NCI-H82 treated with DMSO at 0.1 percent for 48 hours (cell line): ENCODE results near the gene NACC2.

Experiments used
- DNase-seq: peaks from one replicate; lab custom pipeline; 2025; ENCODE audit not compliant: unreplicated experiment; lab: John Stamatoyannopoulos, UW

Gene NACC2

DNA sequence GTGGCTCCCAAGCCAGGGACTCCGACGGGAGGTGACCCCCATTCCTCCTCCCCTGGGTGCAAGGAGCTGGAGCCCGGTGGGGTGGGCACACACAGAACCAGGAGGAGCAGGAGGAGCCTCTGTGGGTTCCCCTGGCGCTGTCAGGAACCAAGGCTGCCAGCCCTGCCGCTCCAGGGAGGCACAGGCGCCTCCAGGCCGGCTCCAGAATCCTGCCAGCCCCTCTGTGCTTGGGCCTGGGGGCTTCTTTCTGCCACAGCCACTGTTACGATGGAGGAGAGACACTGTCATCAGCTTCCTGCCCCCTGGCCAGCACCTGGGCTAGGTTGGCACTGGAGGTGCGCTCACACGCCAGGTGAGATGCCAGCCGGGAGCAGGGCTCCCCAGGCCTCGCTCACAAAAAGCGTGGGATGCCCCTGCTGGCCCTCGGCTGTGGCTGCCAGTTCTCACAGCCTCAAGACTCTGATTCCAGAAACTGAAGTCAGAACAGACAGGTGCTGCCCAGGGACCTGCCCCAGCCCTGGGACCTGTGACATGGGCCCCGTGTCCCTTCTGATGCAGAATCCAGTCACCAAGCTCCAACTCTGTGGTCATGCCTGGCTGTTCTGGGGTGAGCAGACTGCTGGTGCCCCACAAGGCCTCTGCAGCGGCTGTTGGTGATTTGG is 96.5 kb downstream of the NACC2 start:
- no peak for DNase-seq

DNA sequence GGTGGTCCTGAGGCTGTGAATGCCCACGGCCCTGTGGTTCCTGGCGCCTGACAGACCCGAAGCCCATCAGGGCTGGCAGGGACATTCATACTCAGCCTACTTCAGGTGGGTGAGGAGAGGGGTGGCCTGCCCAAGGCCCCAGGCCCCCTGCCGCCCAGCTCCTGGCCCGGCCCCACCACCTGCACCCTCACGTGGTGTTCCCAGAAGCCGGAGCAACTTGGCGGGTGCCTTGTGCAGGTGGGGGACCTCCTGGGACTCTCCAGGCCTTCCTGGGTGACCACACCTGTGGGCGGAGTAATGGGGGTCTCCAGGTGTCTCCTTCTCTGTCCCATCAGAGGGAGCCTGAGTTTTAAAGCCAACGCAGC is 97.1 kb downstream of the NACC2 start:
- no peak for DNase-seq

DNA sequence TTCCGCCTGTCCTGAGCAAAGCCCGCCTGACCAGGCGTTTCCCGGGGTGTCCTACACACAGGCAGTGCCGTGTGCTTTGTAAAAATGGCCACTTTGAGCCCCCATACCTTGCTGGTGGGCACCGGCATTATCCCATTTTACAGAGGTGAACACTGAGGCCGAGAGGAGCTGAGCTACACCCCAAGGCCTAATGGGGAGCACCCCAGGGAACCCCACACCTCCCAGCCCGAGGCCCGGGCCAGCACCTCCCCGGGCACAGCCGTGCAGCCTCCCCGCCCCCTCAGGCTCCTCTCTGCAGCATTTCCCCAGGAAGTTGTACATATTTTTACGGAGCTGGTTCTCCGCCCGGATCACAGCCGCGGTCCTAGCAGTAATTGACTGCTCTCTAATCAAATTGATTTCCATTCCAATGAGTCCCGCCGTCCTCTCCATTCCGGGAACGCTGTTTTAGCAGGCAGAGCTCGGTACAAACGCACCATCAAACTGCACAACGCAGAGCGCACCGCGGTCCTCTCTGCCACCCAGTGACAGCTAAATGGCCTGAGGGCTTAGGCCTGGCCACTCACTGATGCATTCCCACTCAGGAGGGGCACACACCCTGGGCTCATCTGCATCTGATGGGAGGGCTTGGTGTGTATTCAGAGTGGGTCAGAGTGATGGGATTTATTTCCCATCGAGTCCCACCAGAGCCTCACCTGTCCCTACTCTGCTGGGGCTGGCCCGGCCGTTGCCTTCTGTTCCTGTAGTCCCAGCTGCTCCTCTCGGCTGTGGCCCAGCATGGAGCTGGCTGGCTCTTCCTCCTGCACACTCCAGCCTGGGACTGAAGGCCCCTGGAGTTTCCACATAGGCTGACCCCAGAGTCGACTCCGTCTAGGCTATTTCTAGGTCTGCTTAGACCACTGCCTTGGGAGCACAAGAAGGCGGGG is 97.7 kb downstream of the NACC2 start:
- no peak for DNase-seq

DNA sequence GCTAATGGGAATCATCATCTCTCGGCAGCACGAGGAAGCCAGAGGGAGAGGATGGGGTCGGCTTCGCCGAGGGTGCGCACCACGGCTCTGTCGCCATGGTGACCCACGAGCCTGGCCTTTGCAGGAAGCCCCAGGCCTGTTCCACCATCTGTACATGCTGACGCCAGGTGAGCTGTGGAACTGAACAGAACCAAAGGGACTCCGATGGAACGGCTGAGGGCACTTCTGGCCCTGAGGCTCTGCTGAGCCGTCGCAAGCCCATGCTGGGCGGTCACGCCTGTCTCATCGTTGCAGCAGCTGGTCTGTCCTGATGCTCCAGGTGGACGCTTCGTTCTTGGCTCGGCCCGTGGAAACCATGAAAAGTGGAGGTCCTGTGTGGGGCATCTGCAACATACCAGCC is 99.3 kb downstream of the NACC2 start:
- DNase-seq = no peak

DNA sequence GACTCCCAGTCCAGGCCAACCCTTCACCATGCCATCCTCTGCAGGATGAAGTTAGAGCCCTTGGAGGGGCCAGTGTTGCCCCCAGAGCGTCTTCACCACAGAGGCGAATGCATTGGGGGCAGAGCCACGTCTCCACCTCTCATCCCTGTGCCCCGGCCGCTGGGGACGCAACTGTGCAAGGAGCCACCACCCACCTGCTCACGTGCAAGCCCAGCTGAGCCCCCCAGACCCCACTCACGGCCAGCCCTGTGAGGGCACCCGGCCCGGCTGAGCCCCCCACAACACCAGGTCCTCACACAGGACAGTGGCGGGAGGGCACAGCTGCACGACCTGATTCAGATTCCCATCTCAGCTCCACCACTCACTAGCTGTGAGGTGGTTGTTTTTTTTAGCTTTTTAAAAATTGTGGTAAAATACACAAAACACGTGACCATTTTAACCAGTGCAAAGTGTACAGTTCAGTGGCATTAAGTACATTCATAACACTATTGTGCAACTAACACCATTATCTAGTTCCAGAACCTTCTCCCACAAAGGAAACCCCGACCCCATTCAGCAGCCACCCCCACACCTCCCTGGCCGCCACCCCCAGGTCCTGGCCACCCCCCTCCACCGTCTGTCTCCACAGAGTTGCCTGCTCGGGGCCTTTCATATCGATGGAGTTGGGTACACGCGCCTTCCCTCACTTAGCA is 100.4 kb downstream of the NACC2 start:
- DNase-seq = no peak

DNA sequence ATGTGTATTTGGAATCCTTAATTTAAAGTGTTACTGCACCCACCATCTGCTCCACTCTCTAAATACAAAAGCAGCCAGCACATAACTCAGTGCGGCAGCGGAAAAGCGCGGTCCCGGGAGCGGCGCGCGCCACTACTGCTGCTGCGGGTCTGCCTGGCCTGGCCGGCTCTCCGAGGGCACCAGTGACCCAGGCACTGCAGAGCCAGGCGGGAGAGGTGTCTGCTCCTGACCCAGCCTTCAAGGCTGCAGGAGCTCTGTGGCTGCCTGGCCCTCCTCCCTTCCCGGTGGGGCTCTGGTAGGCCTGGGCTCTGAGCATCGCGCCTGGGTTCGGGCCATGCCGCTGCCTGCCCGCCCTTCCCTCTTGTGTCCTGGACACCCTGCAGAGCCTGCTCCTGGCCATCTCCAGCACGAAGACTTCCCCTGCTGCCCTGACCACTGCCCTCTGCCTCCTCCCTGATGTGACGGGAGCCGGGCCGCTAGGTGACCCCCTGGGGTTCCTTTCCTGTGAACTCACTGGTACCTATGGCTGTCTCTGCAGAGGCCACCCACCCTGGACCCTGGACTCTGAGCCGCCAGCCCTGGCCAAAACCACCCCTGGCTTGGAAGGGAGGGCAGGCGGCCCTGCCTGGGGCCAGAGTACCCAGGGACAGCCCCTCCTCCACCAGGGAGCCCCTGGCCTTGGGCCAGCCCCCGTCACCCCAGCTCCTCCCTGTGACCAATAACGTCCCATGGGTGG is 101.2 kb downstream of the NACC2 start:
- DNase-seq = no peak

DNA sequence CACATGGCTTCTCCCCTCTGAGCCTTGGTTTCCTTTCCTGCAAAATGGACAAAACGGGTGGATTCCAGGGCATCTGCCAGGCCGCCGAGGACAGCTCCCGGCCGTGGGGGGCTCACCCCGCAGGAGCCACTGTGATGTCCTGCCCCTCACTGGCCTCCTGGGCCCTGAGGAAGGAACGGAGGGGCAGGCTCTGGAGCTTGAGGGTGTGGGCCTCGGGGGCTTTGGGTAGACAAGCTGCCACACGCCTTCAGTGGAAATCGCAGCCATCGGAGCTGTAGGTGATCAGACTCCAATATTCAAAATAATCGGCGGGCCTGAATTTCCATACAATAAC is 101.7 kb downstream of the NACC2 start:
- DNase-seq = no peak

DNA sequence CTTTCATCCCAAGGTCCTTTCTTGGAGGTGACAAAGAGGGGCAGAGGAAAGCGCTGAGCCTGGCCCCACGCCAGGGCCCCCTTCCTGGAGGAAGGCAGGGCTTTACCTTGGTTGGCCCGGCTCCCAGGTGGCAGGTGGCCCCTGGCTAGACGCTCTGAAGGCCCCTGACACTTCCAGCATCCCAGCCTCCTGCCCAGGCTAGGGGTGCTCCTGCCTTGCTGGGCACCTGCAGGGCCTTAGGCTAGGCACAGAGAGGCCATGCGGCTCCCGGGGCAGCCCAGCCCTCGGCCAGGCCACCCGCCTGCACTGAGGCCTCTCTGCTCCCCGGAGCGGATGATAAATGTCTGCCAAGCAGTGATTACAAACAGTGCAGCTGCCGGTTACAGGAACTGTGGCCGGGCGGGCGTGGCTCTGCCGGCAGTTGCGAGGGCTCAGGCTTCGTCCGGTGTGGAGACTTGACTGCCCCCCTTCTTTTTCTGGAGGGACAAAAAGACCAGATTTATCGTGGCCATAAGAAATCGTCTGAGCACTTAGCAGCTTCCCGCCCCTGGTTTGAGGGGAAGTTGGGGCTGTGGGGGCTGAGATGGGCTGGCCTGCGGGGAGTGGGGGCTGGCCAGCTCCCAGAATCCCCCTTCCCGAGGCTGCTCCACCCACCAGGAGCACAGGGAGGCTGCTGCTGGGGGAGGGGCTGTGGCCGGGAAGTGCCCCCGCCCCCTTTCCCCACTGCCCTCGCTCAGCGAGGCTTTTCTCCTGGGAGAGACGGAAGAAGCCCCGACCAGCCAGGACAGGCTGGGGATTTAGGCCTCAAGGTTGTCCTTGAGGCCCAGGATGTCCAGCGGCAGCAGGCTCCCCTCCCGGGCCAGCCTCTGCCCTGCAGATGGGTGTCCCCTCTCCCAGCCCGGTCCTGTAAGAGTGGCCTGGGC is 102.3 kb downstream of the NACC2 start:
- peak; percentile 11 for DNase-seq

DNA sequence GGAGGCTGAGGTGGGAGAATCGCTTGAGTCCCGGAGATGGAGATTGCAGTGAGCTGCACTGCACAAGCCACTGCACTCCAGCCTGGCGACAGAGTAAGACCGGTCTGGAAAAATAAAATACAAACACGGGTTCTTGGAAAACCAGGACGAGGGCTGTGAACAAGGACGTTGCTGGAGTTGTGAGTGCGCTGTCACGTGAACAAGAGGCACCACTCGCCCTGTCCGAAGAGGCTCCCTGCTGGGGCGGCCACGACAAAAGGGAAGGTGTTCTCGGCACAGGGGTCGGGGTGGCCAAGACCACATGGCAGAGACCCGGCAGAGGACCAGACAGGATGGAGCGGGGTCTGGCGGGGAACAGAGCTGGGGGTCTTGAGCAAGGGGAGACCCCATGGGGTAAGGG is 103.3 kb downstream of the NACC2 start:
- DNase-seq = no peak

DNA sequence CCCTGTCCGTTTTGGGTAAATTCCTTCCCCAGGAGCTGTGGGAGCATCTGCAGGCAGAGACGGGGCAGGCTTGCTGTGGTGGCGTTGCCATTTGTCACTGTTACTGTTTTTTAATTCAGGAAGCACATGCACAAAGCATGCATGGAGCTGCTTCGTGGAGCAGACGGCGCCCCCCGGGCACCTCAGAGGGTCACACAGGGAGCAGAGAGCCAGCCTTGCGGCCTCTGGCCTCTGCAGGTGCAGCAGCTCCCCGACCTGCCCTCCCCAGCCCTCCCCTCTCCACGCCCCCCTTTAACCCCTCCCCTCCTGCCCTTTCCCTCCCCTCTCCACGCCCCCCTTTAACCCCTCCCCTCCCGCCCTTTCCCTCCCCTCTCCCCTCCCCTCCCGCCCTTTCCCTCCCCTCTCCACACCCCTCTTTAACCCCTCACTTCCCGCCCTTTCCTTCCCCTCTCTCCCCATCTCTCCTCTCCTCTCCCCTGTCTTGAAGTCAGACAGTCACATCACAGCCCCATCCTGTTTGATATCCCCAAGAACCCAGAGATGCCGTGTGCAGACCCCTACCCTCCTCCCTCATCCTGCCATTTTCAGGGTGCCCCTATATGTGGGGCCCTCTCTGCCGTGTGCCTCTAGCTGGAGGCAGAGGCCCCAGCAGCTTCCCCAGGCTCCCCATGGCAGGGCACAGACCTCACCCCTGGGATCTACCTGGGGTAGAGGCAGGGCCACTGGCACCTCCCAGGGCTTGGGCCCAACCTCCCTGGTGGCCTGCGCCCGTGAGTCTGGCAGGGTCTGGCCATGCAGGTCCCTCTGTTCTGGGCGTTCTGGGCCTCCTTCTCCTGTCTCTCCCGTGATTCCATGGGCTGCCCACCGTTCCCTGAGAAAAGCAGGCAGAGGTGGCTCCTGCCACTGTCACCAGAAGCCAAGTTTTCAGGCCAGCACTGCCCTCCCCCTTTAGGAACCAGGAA is 104.3 kb downstream of the NACC2 start:
- DNase-seq = no peak

DNA sequence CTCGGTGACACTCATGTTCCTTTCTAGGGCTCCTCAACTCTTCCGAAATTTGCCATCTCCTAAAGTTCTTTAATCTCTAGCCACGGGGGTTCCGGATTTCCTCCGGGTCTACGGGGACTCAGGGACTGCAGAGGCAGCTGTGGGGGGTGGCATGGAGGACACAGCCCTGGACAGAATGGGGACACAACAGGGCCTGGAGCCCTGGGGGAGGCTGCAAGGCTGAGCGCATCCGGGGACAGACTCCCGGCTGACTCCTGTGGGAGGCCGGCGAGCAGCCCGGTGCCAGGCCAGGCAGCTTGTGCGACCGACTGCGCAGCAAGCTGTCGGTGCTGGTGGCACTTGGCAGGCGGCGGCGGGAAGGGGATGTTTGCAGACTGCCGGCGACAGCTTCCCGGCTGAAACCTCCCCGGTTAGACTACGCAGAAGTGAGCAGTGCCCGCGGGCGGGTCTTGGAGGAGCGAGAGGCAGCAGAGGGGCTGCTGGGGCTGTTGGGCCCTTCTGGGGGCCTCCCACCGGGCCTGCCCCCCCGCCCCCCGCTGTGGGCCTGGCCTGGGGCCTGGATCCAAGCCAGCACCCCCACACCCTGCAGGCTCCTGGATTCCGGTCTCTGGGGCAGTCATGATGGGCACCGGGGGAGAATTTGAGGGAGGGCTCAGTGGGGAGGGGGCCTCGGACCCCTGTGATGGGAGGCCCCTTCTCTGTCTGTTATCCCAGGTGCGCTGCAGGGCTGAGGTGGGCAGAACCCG is 105.2 kb downstream of the NACC2 start:
- DNase-seq = no peak

DNA sequence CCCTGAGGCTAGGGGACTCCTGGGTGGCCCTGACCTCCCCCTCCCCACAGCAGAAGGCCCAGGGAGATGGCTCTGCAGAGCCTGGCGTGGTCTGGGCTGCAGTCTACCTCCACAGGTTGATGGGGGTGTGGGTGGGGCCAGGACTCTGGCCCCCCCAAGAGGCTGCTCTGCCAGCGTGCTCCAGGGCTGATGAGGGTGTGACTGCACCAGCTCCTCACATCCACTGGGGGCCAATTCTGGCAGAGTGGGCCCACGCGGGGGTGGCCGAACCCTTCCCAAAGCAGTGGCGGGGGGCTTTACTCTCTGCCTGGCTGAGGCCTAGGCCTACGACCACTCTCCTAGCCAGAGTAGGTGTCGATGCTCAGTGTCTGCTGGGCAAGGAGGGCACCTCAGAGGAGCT is 105.9 kb downstream of the NACC2 start:
- no peak for DNase-seq

DNA sequence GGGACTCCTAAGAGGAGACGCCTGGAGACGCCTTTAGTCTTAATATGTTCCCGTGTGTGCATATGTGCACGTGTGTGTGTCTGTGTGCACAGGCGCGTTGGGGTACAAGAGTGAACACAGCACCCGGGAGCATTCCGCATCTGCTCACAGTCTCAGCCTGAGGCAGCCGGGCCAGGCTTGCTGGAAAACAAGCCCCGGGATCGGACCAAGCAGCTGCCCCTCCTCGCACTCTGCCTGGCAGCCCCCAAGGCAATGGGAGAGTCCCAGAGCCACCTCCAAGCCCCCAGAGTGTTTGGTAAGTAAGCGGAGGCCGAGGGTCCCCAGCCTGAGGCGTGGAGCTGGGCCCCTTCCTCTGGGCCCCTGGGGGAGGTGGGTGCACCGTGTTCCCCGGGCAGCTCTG is 106.6 kb downstream of the NACC2 start:
- DNase-seq = no peak

DNA sequence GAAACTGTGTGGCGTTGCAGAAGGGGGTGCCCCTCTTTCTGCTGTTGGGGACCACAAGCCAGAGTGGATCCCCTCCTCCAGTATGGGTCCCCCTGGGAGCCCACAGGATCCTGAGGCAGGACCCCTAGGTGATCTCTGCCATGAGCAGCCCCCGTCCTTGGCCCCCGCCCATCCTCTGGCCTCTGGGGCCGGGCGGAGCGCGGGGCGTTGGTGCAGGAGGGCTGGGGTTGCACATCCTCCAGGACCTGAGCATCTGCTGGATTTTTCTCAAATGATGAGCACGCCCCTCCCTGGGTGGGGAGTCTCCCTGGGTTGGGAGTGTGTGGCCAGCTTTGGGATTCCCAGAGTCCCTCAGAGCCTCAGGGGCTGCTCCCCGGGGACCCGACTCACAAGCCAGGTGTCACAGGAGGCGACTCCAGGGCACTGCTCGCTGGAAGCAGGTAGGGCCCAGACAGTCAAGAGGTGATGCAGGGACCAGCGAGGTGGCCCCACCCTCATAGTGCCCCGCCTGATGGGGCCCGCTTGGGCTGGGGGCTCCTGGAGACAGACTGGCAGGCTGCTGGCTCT is 107.2 kb downstream of the NACC2 start:
- DNase-seq = no peak

DNA sequence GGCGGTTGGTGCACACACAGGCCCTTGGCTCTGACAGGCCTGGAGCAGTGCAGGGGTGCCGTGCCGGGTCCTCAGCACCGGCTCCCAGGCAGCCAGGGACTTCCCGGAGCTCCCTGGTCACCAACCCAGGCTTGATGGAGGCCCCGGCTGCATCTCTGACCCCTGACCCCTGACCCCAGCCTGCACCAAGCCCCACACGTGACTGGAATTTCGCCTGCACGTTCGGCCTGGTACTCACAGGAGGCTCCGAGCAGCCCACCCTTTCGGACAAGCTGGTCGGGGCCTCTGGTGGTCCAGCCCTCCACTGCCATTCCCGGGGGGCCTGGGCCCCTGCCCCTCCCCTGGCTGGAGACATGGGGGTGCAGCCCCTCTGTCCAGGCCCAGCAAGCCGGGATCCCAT is 108.5 kb downstream of the NACC2 start:
- DNase-seq = no peak

DNA sequence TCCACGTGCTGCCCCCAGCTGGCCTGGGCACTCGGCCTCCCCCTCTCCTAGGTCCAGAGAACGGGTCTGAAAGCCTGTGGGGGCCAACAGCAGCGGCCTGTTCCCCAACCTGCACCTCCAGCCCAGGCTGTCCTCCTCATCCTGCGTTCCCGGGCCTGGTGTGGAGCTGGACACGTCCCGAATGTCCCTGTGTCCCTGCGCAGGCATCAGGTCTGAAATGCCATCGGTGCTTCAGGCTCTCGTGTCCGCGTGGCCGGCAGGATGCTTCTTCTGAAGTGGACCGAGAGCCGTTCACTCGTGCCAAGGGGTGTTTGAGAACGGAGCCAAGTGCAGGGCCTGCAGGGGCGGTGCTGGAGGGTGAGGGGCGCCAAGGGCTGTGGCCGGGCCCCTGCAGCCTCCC is 109.2 kb downstream of the NACC2 start:
- DNase-seq = no peak

DNA sequence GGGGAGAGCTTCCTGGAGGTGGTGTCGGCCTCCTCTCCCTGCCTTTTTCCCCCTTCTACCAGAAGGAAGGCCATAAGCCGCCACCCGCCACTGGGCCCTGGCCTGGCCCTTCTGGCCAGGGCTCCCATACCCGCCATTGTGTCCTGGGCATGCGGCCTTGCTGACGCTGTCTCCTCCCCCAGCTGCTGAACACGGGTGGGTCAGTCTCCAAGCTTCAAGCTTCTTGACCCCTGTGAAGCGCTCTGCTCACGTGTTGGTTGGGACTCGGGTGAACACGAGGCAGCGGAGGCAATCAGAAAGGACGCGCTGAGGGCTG is 109.7 kb downstream of the NACC2 start:
- DNase-seq = no peak

DNA sequence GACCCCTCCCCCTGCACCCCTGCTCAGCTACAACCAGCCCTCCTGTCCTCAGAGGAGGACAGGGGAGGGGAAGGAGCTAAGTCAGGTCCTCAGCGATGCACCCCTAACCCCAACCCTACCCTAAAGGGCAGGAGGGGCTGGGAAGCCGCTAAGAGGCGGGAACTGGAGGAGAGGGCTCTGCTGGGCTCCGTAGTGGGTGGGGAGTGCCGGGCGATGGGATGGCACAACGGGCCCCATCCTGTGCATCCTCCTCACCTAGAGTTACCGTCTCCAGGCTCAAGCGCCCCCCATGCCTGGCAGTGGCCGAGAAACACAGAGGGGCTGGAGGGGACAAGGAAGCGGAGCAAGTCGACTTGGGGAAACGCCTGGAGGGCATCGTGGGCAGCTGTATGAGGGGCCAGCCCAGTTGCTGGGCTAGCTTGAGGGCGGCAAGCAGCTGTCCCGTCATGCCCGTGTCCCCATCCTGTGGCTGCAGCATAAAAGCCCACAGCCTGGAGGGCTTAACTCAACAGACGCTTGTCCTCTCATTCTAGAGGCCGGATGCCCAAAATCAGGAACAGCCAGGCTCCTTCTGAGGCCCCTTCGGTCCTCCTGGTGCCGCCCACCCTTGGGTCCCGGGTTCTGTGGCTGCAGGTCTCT is 110.9 kb downstream of the NACC2 start:
- no peak for DNase-seq
